PFSK-1 (cell line): ENCODE results near the gene TBX1.

ENCODE experiments used
- POLR2AphosphoS5 ChIP-seq: IDR thresholded peaks from 2 replicates; pipeline ENCODE4 v1.6.1; 2012; ENCODE audit warnings: low read depth, mild to moderate bottlenecking, control low read depth, low read length, moderate library complexity
- REST ChIP-seq, 2 experiments: IDR thresholded peaks; 2 replicates each; pipeline versions ENCODE4 v1.6.1 to v1.8.0; 2011 to 2012; ENCODE audit warnings: low read depth in 2 of 2, low read length in 2 of 2, control low read depth in 1 of 2, inconsistent platforms in 1 of 2, mild to moderate bottlenecking in 1 of 2, moderate library complexity in 1 of 2; ENCODE audit not compliant: insufficient read depth in 1 of 2
- TAF1 ChIP-seq: IDR thresholded peaks from 2 replicates; pipeline ENCODE4 v1.6.1; 2012; ENCODE audit warnings: low read length, control low read depth, borderline replicate concordance; ENCODE audit not compliant: insufficient read depth

DNA sequence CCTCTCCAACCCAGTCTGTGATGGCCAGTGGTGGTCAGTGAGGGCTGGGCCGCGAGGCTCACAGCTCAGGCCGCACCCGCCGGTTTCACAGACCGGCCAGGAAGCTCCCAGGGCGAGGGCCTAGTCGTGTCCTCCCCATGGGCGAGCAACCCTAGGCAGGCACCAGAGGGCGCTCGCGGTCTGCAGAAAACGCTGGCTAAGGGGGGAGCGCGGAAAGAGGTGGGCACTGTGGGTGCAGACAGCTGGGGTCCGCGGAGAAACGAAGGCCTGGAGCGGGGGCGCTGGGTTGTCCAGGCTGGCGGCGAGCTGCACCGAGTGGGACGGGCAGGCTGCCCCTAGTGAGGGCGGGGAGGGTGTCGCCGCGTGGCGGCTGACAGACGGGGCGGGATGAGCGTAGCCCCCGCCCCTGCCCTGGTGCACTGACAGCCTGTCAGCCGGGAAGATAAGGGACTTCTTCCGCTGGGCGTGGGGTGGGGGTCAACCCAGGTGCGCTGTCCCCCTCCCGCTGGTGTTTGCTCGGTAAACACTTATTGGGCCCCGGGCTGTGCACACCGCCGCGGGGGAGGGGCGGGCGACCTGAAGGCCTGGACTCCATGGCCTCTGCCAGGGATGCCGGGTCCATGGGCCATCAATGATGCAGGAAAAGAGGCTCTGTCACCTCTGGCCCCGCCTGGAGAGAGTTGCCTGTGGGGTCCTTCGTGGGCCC lies 29.8 kb upstream of the TBX1 start:
- no peak for TF ChIP-seq TAF1
- no peak for TF ChIP-seq REST (IDR thresholded peaks at IDR 0.05; ENCODE audit: insufficient read depth in 1 of 2, low read depth in 2 of 2, low read length in 2 of 2)
- TF ChIP-seq POLR2AphosphoS5: no peak
